SH-SY5Y (cell line): ENCODE data around the gene DCP2.

ENCODE experiments used
- GATA2 ChIP-seq: IDR thresholded peaks from 2 replicates; pipeline ENCODE4 v1.6.1; 2011; ENCODE audit warnings: mild to moderate bottlenecking, low read depth, low read length
- GATA3 ChIP-seq: IDR thresholded peaks from 2 replicates; pipeline ENCODE4 v1.6.1; 2011; ENCODE audit warnings: low read depth, mild to moderate bottlenecking, low read length, moderate library complexity

DCP2 gene

DNA sequence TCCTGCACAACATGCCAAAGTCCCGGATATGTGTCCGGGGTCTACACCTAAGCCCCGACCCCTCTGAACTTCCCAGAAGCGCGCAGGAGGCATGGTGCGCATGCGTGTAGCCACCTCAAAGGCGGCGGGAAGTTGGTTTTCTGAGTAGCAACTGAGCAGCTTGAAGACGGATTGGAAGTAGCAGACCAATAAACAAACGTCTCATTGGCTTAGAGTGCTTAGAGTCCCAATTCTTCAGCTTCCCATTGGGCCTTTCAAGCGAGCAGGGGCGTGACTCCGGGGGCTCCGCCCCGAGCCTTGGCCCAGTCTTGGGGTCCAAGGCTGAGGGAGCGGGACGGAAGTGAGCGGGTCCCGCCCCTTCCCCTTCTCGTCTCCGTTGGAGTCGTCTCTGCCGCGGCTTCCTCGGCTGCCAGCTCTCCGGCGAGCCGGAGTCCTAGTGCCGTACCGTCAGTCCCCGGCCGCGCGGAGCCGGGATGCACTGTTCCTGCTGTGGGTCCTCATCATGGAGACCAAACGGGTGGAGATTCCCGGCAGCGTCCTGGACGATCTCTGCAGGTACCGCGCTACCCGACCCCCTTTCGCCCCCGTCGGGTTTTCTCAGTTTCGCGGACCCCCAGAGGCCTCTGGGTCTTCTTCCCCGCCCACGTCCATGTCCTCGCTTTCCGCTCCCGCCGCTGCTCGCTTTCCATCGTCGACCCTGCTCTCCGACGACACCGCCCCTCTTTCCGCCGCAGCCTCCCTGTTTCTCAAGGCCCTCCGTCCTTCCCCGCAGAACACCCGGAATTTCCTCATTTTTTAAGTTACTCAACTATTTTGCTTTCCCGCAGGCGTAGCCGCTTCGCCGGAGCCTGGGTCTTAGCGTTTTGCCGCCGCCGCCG is at the start of gene DCP2:
TSS of gene DCP2 (plus strand) at position 367 of the 878 bp plus-strand sequence. CDS start at position 503, 136 bp downstream.
- TF ChIP-seq GATA3 (no peak), GATA2 (no peak)

DNA sequence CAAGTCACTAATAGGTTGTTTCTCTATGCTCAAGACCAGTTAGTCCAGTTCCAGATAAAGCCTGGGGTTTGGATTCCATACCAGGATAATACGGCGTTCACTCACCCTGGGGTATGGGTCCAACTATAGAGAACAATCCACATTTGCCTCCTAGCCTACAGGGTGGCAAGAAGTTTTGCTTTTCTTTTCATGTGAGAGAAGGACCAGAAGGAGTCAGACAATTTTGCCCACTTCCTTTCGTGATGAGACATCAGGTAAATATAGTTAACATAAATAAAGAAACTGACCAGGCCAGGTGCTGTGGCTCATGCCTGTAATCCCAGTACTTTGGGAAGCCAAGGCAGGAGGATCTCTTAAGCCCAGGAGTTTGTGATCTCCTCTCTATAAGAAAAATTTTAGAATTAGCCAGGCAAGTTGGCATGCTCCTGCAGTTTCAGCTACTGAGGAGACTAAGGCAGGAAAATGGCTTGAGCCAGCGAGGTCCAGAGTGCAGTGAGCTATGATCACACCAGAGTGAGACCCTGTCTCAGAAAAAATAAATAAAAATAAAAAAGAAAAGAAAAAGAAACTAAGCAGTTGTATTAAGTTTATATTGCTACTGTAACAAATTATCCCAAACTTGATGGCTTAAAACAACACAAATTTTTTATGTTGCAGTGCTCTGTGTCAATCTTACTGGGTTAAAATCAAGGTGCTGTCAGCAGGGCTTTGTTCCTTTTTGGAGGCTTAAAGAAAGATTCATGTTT is 47.1 kb upstream of the DCP2 start:
- no peak for TF ChIP-seq GATA3
- TF ChIP-seq GATA2 = no peak

DNA sequence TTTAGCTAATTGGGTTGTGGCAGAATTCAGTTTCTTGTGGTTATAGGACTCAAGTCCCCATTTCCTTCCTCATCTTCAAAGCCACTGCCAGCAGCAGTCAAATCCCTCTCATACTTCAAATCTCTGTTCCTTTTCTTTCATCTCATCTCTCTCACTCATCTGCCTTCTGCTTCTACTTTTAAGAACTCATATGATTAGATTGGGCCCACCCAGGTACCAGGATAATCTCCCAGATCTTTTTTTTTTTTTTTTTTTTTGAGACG is 46.6 kb upstream of the DCP2 start:
- TF ChIP-seq GATA2 (no peak), GATA3 (no peak)

DNA sequence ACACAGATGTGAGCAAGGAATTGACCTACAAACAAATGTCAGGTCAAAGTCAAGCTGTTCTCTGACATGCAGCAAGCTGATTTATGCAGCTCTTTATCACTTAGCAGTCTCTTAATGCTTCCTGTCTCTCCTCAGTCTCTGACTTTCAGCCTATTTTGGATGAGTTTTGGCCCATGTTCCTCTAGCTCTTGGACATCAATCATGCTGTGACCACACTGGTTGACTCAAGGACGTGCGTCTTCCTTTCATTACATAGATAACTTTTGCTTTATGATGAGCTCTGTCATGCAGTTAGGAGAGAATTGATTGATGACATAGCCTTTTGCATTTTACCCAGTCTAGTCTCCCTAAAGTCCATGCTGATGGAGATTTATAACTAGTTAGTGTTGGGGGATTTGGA is 45.1 kb upstream of the DCP2 start:
- TF ChIP-seq GATA3 = no peak

DNA sequence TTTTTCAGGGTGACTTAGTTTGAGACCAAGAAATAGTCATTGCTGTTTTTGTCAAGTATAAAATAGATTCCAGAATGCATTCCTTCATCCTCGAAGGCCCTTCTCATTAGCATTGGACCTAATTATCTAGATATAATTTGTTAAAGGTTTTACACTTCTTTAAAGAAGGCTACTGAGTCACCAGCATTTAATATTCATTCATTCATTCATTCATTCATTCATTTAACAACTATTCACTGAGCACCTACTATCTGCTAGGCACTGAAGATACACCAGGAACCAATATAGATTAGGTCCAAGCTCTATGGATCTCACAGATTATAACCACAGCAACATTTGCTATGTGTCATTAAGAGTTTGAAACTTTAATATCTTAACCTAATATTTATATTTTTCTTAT is 43.5 kb upstream of the DCP2 start:
- TF ChIP-seq GATA3 (no peak), GATA2 (no peak)

DNA sequence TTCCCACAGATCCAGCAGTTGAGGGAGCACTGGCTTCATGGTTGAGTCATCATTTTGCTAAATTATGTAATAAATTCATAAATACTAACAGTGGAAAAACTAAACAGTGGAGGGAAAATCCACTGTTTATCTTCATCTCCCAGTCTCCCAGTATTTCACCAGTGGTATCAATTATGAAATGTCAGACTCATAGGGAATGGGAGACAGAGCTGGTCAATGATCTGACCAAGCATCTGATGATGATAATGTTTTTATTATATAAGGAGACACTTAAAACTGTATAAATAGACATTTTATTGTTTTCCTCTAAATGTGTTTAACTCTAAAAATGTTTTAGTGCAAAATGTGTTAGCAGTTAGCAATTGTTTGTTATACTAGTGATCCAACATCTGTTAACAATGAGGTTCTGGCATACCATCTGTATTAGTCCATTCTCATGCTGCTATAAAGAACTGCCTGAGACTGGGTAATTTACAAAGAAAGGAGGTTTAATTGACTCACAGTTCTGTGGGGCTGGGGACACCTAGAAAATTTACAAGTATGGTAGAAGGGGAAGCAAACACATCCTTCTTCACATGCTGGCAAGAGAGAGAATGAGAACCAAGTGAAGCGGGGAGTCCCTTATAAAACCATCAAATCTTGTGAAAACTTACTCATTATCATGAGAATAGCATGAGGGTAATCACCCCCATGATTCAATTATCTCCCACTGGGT is 42.8 kb upstream of the DCP2 start:
- no peak for TF ChIP-seq GATA3
- no peak for TF ChIP-seq GATA2

DNA sequence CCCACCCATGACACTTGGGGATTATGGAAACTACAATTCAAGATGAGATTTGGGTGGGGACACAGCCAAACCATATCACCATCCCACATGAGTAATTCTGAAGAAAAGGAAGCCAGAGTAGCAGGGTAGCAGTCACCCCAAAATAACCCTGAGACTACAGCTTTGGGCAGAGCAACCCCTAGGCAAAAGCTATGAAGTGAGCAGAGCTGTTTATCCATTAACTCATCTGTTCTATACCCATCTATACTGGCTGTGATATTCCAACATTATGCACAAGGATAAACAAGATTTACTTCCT is 42.3 kb upstream of the DCP2 start:
- TF ChIP-seq GATA3 (no peak), GATA2 (no peak)

DNA sequence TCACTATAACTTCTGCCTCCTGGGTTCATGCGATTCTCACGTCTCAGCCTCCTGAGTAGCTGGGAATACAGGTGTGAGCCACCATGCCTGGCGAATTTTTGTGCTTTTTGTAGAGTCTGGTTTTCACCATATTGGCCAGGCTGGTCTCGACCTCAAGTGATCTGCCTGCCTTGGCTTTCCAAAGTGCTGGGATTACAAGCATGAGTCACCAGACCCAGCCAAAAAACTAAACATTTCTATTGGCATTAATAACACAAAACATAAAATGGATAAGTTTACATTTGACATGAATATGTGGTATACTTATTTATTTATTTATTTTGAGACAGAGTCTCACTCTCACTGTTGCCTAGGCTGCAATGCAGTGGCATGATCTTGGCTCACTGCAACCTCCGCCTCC is 40.9 kb upstream of the DCP2 start:
- no peak for TF ChIP-seq GATA3
- TF ChIP-seq GATA2 = no peak

DNA sequence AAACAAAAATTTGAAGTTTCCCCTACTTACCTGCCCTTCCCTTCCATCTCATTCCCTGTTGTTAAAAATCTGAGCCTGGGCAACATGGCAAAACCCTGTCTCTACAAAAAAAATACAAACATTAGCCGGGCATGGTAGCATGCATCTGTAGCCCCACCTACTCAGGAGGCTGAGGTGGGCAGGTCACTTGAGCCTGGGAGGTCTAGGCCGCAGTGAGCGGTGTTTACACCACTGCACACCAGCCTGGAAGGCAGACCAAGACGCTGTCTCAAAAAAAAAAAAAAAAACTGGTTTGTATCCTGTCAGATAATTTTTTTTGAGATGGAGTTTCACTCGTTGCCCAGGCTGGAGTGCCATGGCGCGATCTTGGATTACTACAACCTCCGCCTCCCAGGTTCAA is 38.3 kb upstream of the DCP2 start:
- TF ChIP-seq GATA3 = no peak
- TF ChIP-seq GATA2 = no peak

DNA sequence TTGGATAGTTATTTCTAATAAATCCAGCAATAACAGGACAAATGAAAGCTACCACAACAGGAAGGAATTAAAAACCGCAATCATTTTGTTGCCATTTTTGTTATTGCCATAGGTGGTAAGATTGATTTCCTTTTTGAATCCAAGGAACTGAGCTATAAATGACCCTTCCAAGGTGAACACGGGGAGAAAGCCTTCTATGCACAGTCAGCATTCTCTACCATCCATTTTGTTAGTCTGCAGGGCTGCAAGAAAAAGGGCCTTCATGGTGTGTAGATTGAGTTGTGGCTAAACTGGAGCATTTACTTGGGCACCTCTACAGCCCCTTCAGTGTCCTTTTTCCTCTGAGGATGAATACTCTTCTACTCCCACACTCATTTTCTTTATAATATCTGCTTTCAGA is 35.9 kb upstream of the DCP2 start:
- TF ChIP-seq GATA3 = no peak
- TF ChIP-seq GATA2 = no peak

DNA sequence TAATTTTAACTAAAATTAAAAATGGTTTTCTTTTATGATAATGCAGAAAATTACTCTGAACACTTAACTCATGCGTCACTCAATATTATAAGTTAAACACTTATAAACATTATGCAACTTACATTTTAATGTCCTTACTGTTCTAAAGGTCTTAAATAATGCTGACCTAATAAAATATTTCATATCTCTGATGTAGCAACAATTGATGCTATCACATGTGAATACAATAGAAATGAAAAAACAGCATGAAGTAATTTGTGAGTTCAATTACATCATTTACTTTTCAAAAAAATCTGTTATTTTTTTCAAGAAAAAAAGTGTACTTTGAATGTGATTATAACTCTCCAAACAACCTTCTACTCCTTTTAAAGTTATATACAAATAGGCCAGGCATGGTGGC is 28.1 kb upstream of the DCP2 start:
- TF ChIP-seq GATA3 (no peak), GATA2 (no peak)

DNA sequence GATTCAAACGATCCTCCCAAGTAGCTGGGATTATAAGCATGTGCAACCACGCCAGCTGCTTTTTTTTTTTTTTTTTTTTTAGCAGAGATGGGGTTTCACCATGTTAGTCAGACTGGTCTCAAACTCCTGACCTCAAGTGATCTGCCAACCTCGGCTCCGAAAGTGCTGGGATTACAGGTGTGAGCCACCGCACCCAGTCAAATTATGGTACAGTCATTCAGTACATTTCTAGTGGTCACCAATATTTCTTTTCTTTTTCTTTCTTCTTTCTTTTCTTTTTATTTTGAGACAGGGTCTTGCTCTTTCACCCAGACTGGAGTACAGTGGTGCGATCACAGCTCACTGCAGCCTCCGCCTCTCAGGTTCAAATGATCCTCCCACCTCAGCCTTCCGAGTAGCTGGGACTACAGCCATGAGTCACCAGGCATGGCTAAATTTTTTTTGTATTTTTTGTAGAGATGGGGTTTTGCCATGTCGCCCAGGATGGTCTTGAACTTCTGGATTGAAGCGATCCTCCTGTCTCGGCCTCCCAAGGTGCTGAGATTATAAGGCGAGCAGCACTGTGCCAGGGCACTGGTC is 25.4 kb upstream of the DCP2 start:
- no peak for TF ChIP-seq GATA3
- TF ChIP-seq GATA2 = no peak

DNA sequence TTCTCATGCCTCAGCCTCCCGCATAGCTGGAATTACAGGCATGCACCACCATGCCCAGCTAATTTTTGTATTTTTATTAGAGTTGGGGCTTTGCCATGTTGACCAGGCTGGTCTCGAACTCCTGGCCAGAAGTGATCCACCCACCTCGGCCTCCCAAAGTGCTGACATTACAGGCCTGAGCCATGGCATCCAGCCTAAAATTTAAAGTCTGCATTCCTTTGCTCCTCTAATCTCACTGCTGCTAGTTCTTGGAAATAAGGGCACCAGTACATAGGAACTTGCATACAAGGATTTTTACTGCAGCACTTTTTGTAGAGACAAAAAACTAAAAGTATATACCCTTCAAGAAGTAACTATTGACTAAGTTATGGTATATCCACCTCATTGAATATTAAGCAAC is 20.0 kb upstream of the DCP2 start:
- TF ChIP-seq GATA3 (no peak), GATA2 (no peak)

DNA sequence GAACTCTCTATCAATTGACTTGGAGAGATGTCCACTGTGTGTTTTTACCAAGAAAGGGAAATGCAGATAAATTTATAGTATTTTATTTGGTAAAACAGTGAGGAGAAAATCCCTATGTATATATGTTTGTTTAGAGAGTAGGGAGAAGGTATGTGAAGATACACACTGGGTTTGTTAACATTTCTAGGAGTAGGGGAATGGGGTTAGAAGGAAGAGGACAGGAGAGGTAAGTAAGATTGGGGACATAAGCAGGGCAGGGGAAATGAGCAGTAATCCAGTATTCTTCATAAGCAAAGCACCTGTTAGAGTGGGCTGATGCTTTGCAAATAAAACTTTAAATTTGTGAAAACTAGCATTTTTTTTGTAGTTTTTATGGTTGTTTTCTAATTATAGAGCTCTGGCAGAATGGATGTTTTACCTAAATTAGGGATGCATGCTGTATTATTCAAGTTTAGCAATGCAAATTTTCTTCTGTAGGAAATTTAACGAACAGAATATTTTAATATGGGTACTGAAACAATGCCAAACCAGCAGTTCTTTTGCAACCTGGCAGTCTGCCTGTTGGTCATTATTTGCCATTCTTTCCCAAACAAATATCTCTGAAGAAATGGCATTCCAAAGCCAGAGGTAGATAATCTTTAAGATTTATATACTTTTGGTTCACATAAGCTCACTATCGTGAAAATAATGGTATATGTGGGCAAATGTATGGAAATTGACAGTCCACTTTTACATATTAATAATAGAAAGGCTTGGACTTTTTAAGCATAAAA is 19.4 kb upstream of the DCP2 start:
- TF ChIP-seq GATA2 = no peak
- no peak for TF ChIP-seq GATA3
